ENCODE results near the gene TMTC1. TPM values are rescaled to one million over a fixed set of nuclear protein-coding genes. Genes with fewer than 3 reads are reported as not detected.

Gene TMTC1
- total RNA-seq, 1 donor from 2014 or later = 35.3 TPM

GRCh38 chr12:29546000-29546399 lies 237.7 kb downstream of the TMTC1 start:
- peaks cover 9% of the 10 kb centered on the region for H3K36me3 Mint-ChIP-seq (ENCODE audit: unreplicated experiment)
- H3K27me3 Mint-ChIP-seq (ENCODE audit: unreplicated experiment) = no peaks in the 10 kb centered on the region
- H3K4me1 Mint-ChIP-seq (ENCODE audit: unreplicated experiment) = peaks cover 15% of the 10 kb centered on the region
- no peak overlapping the region for H3K27ac Mint-ChIP-seq (ENCODE audit: unreplicated experiment)
- H3K4me3 Mint-ChIP-seq (ENCODE audit: unreplicated experiment) = no peak overlapping the region
- TF ChIP-seq CTCF (IDR thresholded peaks at IDR 0.05) = no peak
- H3K9me3 Mint-ChIP-seq (ENCODE audit: unreplicated experiment) = no peaks in the 10 kb centered on the region
- DNase-seq (ENCODE audit: extremely low spot score, unreplicated experiment) = no peak

- Mint-ChIP-seq H3K9me3 (ENCODE audit: unreplicated experiment) (no peaks in the 10 kb centered on the region), H3K4me1 (ENCODE audit: unreplicated experiment) (peaks cover 15% of the 10 kb centered on the region), H3K4me3 (ENCODE audit: unreplicated experiment) (no peak overlapping the region), H3K36me3 (ENCODE audit: unreplicated experiment) (peaks cover 9% of the 10 kb centered on the region), H3K27me3 (ENCODE audit: unreplicated experiment) (no peaks in the 10 kb centered on the region), H3K27ac (ENCODE audit: unreplicated experiment) (no peak overlapping the region)
- no peak for TF ChIP-seq CTCF (IDR thresholded peaks at IDR 0.05)
- DNase-seq (ENCODE audit: extremely low spot score, unreplicated experiment) = no peak
Observed at GRCh38 chr12:29545102-29545467, 238.7 kb downstream of the TMTC1 start.

- Mint-ChIP-seq H3K36me3 (ENCODE audit: unreplicated experiment) (peaks cover 9% of the 10 kb centered on the region), H3K4me3 (ENCODE audit: unreplicated experiment) (no peak overlapping the region)
- no peak for TF ChIP-seq CTCF (IDR thresholded peaks at IDR 0.05)
Observed at GRCh38 chr12:29544428-29545101, 239.2 kb downstream of the TMTC1 start.

GRCh38 chr12:29543036-29543435 lies 240.7 kb downstream of the TMTC1 start:
- Mint-ChIP-seq H3K4me3 (ENCODE audit: unreplicated experiment) (no peak overlapping the region), H3K9me3 (ENCODE audit: unreplicated experiment) (no peaks in the 10 kb centered on the region), H3K4me1 (ENCODE audit: unreplicated experiment) (peaks cover 15% of the 10 kb centered on the region), H3K27ac (ENCODE audit: unreplicated experiment) (no peak overlapping the region), H3K36me3 (ENCODE audit: unreplicated experiment) (peaks cover 11% of the 10 kb centered on the region), H3K27me3 (ENCODE audit: unreplicated experiment) (no peaks in the 10 kb centered on the region)
- DNase-seq (ENCODE audit: extremely low spot score, unreplicated experiment) = no peak
- TF ChIP-seq CTCF (IDR thresholded peaks at IDR 0.05) = no peak

More at GRCh38 chr12:29544428-29545101, 239.2 kb downstream of the TMTC1 start:
- peaks cover 15% of the 10 kb centered on the region for H3K4me1 Mint-ChIP-seq (ENCODE audit: unreplicated experiment)
- H3K9me3 Mint-ChIP-seq (ENCODE audit: unreplicated experiment) = no peaks in the 10 kb centered on the region
- no peaks in the 10 kb centered on the region for H3K27me3 Mint-ChIP-seq (ENCODE audit: unreplicated experiment)
- no peak overlapping the region for H3K27ac Mint-ChIP-seq (ENCODE audit: unreplicated experiment)
- DNase-seq (ENCODE audit: extremely low spot score, unreplicated experiment) = no peak

- TF ChIP-seq CTCF (IDR thresholded peaks at IDR 0.05) = no peak
- Mint-ChIP-seq H3K27me3 (ENCODE audit: unreplicated experiment) (no peaks in the 10 kb centered on the region), H3K4me1 (ENCODE audit: unreplicated experiment) (no peaks in the 10 kb centered on the region), H3K36me3 (ENCODE audit: unreplicated experiment) (peaks cover 17% of the 10 kb centered on the region), H3K4me3 (ENCODE audit: unreplicated experiment) (no peak overlapping the region), H3K27ac (ENCODE audit: unreplicated experiment) (no peak overlapping the region), H3K9me3 (ENCODE audit: unreplicated experiment) (no peaks in the 10 kb centered on the region)
- DNase-seq (ENCODE audit: extremely low spot score, unreplicated experiment) = no peak
Observed at GRCh38 chr12:29537298-29537697, 246.4 kb downstream of the TMTC1 start.

Data from osteocyte (in vitro differentiated cells).